IMR-90 (cell line): Measurements from ENCODE around the gene BAG1. TPM values are rescaled to one million over a fixed set of nuclear protein-coding genes. Genes with fewer than 3 reads are reported as not detected.

Source experiments
- ATAC-seq: fragments of 200-7000 bp; cut with Tn5 transposase; 2 replicates; pipeline ENCODE4 v1.9.1; 2020; ENCODE audit warnings: low read depth, mild to moderate bottlenecking, moderate library complexity
- BruUV-seq: library from RNA; stranded (reverse); fragments of 400-500 nt; replicated peaks from 2 replicates; lab custom pipeline; 2021; lab: Mats Ljungman, UMichigan
- CTCF ChIA-PET: fragments of 300-600 bp; formaldehyde crosslinking; extraction: SDS; loops from one replicate; lab custom pipeline; 2021; ENCODE audit warnings: antibody characterized with exemption; lab: Yijun Ruan, JAX
- POLR2A ChIA-PET: fragments of 300-600 bp; sonication (Branson Sonifier 250); formaldehyde crosslinking; loops from one replicate; lab custom pipeline; 2022; ENCODE audit warnings: antibody characterized with exemption; ENCODE audit not compliant: unreplicated experiment; lab: Charles Lee
- DNase-seq: peaks from one replicate; pipeline ENCODE4 v3.0.0; 2013
- H2AFZ ChIP-seq: replicated peaks from 2 replicates; pipeline ENCODE3; 2013; ENCODE audit warnings: low read length, mild to moderate bottlenecking; ENCODE audit not compliant: poor library complexity
- H2AK5ac ChIP-seq: 2 replicates; pipeline ENCODE4 v1.6.1; 2013; ENCODE audit warnings: low read depth, low read length, inconsistent platforms
- H2AK9ac ChIP-seq: replicated peaks from 2 replicates; pipeline ENCODE3; 2013; ENCODE audit warnings: mild to moderate bottlenecking, low read depth, low read length, moderate library complexity; ENCODE audit not compliant: poor library complexity
- H2BK120ac ChIP-seq: 2 replicates; pipeline ENCODE4 v1.6.1; 2013; ENCODE audit warnings: low read depth, low read length, inconsistent platforms
- H2BK15ac ChIP-seq: 3 replicates; pipeline ENCODE4 v1.6.1; 2013; ENCODE audit warnings: low read depth, low read length, inconsistent platforms
- H2BK20ac ChIP-seq: 2 replicates; pipeline ENCODE4 v1.6.1; 2013; ENCODE audit warnings: low read depth, mild to moderate bottlenecking, inconsistent platforms, low read length, moderate library complexity
- H2BK5ac ChIP-seq: 2 replicates; pipeline ENCODE4 v1.6.1; 2013; ENCODE audit warnings: mild to moderate bottlenecking, low read depth, low read length, inconsistent platforms; ENCODE audit not compliant: poor library complexity, severe bottlenecking
- H3K14ac ChIP-seq: replicated peaks from 2 replicates; pipeline ENCODE4 v1.6.1; 2013; ENCODE audit warnings: low read depth, low read length, inconsistent platforms
- H3K18ac ChIP-seq: 2 replicates; pipeline ENCODE4 v1.6.1; 2013; ENCODE audit warnings: low read depth, low read length, control low read depth
- H3K23ac ChIP-seq: 2 replicates; pipeline ENCODE4 v1.6.1; 2013; ENCODE audit warnings: low read depth, low read length, inconsistent platforms
- H3K27ac ChIP-seq: 2 replicates; pipeline ENCODE4 v1.5.1; 2013; ENCODE audit warnings: mild to moderate bottlenecking, control low read depth, low read length; ENCODE audit not compliant: insufficient read depth
- H3K27me3 ChIP-seq: 2 replicates; pipeline ENCODE4 v1.6.1; 2013; ENCODE audit warnings: low read length; ENCODE audit not compliant: control insufficient read depth, insufficient read depth
- H3K36me3 ChIP-seq: 2 replicates; pipeline ENCODE4 v1.6.1; 2013; ENCODE audit warnings: low read length, mixed read lengths; ENCODE audit not compliant: control insufficient read depth, insufficient read depth
- H3K4ac ChIP-seq: 2 replicates; pipeline ENCODE4 v1.6.1; 2013; ENCODE audit warnings: low read depth, low read length, inconsistent platforms
- H3K4me1 ChIP-seq: 2 replicates; pipeline ENCODE4 v1.6.1; 2013; ENCODE audit warnings: low read length, mixed read lengths; ENCODE audit not compliant: control insufficient read depth, insufficient read depth
- H3K4me2 ChIP-seq: 2 replicates; pipeline ENCODE4 v1.6.1; 2013; ENCODE audit warnings: low read depth, mild to moderate bottlenecking, control low read depth, low read length, moderate library complexity
- H3K4me3 ChIP-seq: 2 replicates; pipeline ENCODE4 v1.5.1; 2013; ENCODE audit warnings: low read depth, mild to moderate bottlenecking, control low read depth, low read length, moderate library complexity; ENCODE audit not compliant: insufficient read depth
- H3K56ac ChIP-seq: 2 replicates; pipeline ENCODE4 v1.6.1; 2013; ENCODE audit warnings: low read length, inconsistent platforms; ENCODE audit not compliant: insufficient read depth; ENCODE audit errors: extremely low read depth
- H3K79me1 ChIP-seq, 2 experiments: 2 replicates each; pipeline ENCODE4 v1.6.1; 2013; ENCODE audit warnings: low read length in 2 of 2, inconsistent platforms in 1 of 2, low read depth in 1 of 2
- H3K9ac ChIP-seq: 2 replicates; pipeline ENCODE4 v1.6.1; 2013; ENCODE audit warnings: low read depth, low read length, control low read depth
- H3K9me1 ChIP-seq: 2 replicates; pipeline ENCODE4 v1.6.1; 2013; ENCODE audit warnings: low read length, inconsistent platforms; ENCODE audit not compliant: insufficient read depth
- H3K9me3 ChIP-seq: 2 replicates; pipeline ENCODE4 v1.6.1; 2013; ENCODE audit warnings: low read length; ENCODE audit not compliant: control insufficient read depth, insufficient read depth
- H4K20me1 ChIP-seq: 2 replicates; pipeline ENCODE4 v1.6.1; 2013; ENCODE audit warnings: low read length, inconsistent platforms; ENCODE audit not compliant: insufficient read depth
- H4K5ac ChIP-seq: 2 replicates; pipeline ENCODE4 v1.6.1; 2013; ENCODE audit warnings: mild to moderate bottlenecking, low read depth, low read length, control low read depth
- H4K8ac ChIP-seq, 2 experiments: 2 replicates each; pipeline ENCODE4 v1.6.1; 2013; ENCODE audit warnings: low read depth in 2 of 2, low read length in 2 of 2, control low read depth in 1 of 2, inconsistent platforms in 1 of 2
- H4K91ac ChIP-seq: 2 replicates; pipeline ENCODE4 v1.6.1; 2013; ENCODE audit warnings: low read depth, low read length, inconsistent platforms; ENCODE audit not compliant: insufficient read depth
- MXI1 ChIP-seq: IDR thresholded peaks from 2 replicates; pipeline ENCODE4 v1.6.1; 2012; ENCODE audit warnings: low read depth, mild to moderate bottlenecking, low read length, moderate library complexity, borderline replicate concordance
- NFE2L2 ChIP-seq: fragments of 150-350 bp; IDR thresholded peaks from 2 replicates; pipeline ENCODE4 v1.6.1; 2016; ENCODE audit warnings: low read depth, mild to moderate bottlenecking, low read length
- WGBS, 2 experiments: methylation state at CpG; one replicate each; pipeline versions ENCODE4 v1.1.5 to v1.1.7; 2013; ENCODE audit warnings: missing lambda C conversion rate in 2 of 2; ENCODE audit not compliant: insufficient read length in 1 of 2; ENCODE audit errors: extremely low coverage in 2 of 2; 5-methylcytosine and 5-hydroxymethylcytosine counted together
- dilution Hi-C: fragments of 300-500 bp; cut with HindIII; formaldehyde crosslinking; loops from one replicate; pipeline ENCODE4 v1.14.3; 2018; ENCODE audit warnings: low sequenced_read_pairs; ENCODE audit not compliant: unreplicated experiment
- in situ Hi-C: fragments of 300-500 bp; cut with MboI; formaldehyde crosslinking; loops from 3 replicates; pipeline ENCODE4 v1.14.3; 2019; ENCODE audit warnings: low sequenced_read_pairs, inconsistent platforms, mixed read lengths
- intact Hi-C: fragments of 100-400 bp; cut with micrococcal nuclease; formaldehyde crosslinking; loops from 2 replicates; pipeline ENCODE4 v1.10.0; 2022
- polyA plus RNA-seq, 3 experiments: library from polyadenylated mRNA; depleted of rRNA; stranded (reverse); fragments of >200 nt; gene quantifications; 2 replicates each; pipeline ENCODE4 v1.2.3, GENCODE V29; 2012; ENCODE audit warnings: low replicate concordance in 1 of 3
- total RNA-seq: library from RNA; depleted of rRNA; stranded (reverse); fragments of >200 nt; gene quantifications from 2 replicates; pipeline ENCODE4 v1.2.3, GENCODE V29; 2012

The BAG1 gene
- total and polyA plus RNA-seq, 2 of the 4 experiments (the other 2 are of a cell fraction): 4.5 to 20.9 TPM

DNA sequence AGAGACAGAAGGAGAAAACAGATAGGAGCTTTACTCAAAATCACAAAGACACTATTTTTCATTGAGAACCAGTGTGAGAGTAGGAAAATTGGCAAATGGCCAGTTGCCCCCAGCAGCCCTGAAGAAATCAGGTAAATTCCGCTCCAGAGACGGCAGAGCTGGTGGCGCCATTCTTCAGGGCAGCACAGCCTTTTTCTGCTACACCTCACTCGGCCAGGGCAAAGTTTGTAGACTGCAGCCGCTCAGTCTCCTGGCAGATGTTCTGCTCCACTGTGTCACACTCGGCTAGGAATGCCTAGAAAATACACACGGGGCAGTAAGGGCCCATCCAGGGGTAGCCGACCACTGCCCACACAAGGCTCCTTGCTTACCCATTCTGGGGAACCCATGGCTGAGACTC, 9.5 kb downstream of the BAG1 start:
- H2AK5ac ChIP-seq: no peak overlapping the region
- no peak overlapping the region for H4K91ac ChIP-seq
- no peak overlapping the region for H4K5ac ChIP-seq
- no peak for DNase-seq
- no peaks in the 10 kb centered on the region for H3K27me3 ChIP-seq
- no peak overlapping the region for H3K4me2 ChIP-seq
- H3K79me1 ChIP-seq: peaks cover 10 to 17% of the 10 kb centered on the region in 2 experiments
- no peak for ATAC-seq
- no peak overlapping the region for H3K18ac ChIP-seq
- BruUV-seq: no TSS peak
- no peak overlapping the region for H4K8ac ChIP-seq
- POLR2A ChIA-PET: no interaction called here
- no peaks in the 10 kb centered on the region for H4K20me1 ChIP-seq
- H2AFZ ChIP-seq: no peak overlapping the region
- intact Hi-C loops: no loop called here
- H2BK5ac ChIP-seq: no peak overlapping the region
- H3K14ac ChIP-seq: no peak overlapping the region
- no peak overlapping the region for H3K4me3 ChIP-seq
- in situ Hi-C loops: no loop called here
- H3K36me3 ChIP-seq: peaks cover 54% of the 10 kb centered on the region
- H3K4me1 ChIP-seq: peaks cover 3% of the 10 kb centered on the region
- no peak overlapping the region for H2BK120ac ChIP-seq
- TF ChIP-seq NFE2L2 (no peak), MXI1 (no peak)
- peaks cover 3% of the 10 kb centered on the region; the same call in 1 of the 2 replicates for H3K9me1 ChIP-seq
- no peak overlapping the region for H3K9ac ChIP-seq
- H3K4ac ChIP-seq: no peak overlapping the region
- no peak overlapping the region for H3K27ac ChIP-seq
- dilution Hi-C loops: no loop called here
- CTCF ChIA-PET: no interaction called here
- H3K9me3 ChIP-seq: no peaks in the 10 kb centered on the region
- H3K56ac ChIP-seq: no peak overlapping the region
- no peak overlapping the region for H2AK9ac ChIP-seq
- 100% methylated on average over 3 of the region's 8 CpGs; no CpG with 5 or more reads in 1 of the 2 experiments for WGBS, 2 experiments
- no peak overlapping the region for H3K23ac ChIP-seq
- H2BK15ac ChIP-seq: no peak overlapping the region
- no peak overlapping the region for H2BK20ac ChIP-seq
